GM12878 (cell line): ENCODE measurements around the gene REM2. TPM values are rescaled to one million over a fixed set of nuclear protein-coding genes. Genes with fewer than 3 reads are reported as not detected.

ENCODE experiments used
- ATAC-seq: fragments of 200-7000 bp; cut with Tn5 transposase; 3 replicates; pipeline ENCODE4 v1.9.1; 2020; ENCODE audit warnings: mild to moderate bottlenecking, moderate library complexity
- BruUV-seq: library from RNA; stranded (reverse); fragments of 400-500 nt; replicated peaks from 2 replicates; lab custom pipeline; 2021; lab: Mats Ljungman, UMichigan
- CTCF ChIA-PET: fragments of 300-600 bp; sonication (Branson Sonifier 250); formaldehyde crosslinking; extraction: SDS; loops from one replicate; lab custom pipeline; 2021; ENCODE audit warnings: inconsistent platforms; lab: Yijun Ruan, JAX
- POLR2A ChIA-PET: fragments of 350-600 bp; formaldehyde crosslinking; extraction: SDS; loops from one replicate; lab custom pipeline; 2021; ENCODE audit warnings: inconsistent platforms; lab: Charles Lee
- RAD21 ChIA-PET: fragments of 300-600 bp; sonication (Branson Sonifier 250); formaldehyde crosslinking; loops from one replicate; lab custom pipeline; 2023; ENCODE audit warnings: antibody characterized with exemption; ENCODE audit not compliant: unreplicated experiment; lab: Charles Lee
- SMC1A ChIA-PET: fragments of 300-600 bp; sonication (Branson Sonifier 250); formaldehyde crosslinking; loops from one replicate; lab custom pipeline; 2023; ENCODE audit not compliant: unreplicated experiment, uncharacterized antibody; lab: Charles Lee
- DNase-seq: peaks from one replicate; pipeline ENCODE4 v3.0.0-alpha.2; 2011; ENCODE audit warnings: low read depth, low spot score
- FAIRE-seq: peaks from 3 replicates; lab custom pipeline; 2011; peaks lifted over from hg19 to GRCh38; lab: Jason Lieb, UNC
- H2AFZ ChIP-seq: 2 replicates; pipeline ENCODE4 v1.6.0; 2011; ENCODE audit warnings: low read depth, low read length, control low read depth; ENCODE audit not compliant: control insufficient read depth
- H3K27ac ChIP-seq: 2 replicates; pipeline ENCODE4 v1.5.1; 2011; ENCODE audit warnings: control low read depth; ENCODE audit not compliant: control insufficient read depth, insufficient read depth
- H3K27me3 ChIP-seq, 2 experiments: replicated peaks in 1 of 2; 2 replicates each; pipeline versions ENCODE4 v1.6.0 to v1.6.1; 2011; ENCODE audit warnings: low read length in 1 of 2; ENCODE audit not compliant: control insufficient read depth in 2 of 2, insufficient read depth in 2 of 2
- H3K36me3 ChIP-seq, 2 experiments: 2 replicates each; pipeline ENCODE4 v1.5.1; 2011; ENCODE audit warnings: low read length in 1 of 2; ENCODE audit not compliant: control insufficient read depth in 2 of 2, insufficient read depth in 2 of 2
- H3K4me1 ChIP-seq: 2 replicates; pipeline ENCODE4 v1.6.1; 2011; ENCODE audit warnings: mild to moderate bottlenecking, low read length, moderate library complexity, mixed read lengths; ENCODE audit not compliant: control insufficient read depth, insufficient read depth
- H3K4me2 ChIP-seq: 2 replicates; pipeline ENCODE4 v1.6.0; 2011; ENCODE audit warnings: control low read depth; ENCODE audit not compliant: control insufficient read depth, insufficient read depth
- H3K4me3 ChIP-seq: fragments of 200-600 bp; sonication (generic); 2 replicates; pipeline ENCODE4 v1.5.1; 2016
- H3K79me2 ChIP-seq: 2 replicates; pipeline ENCODE4 v1.6.0; 2011; ENCODE audit warnings: low read length; ENCODE audit not compliant: control insufficient read depth, insufficient read depth
- H3K9ac ChIP-seq: 2 replicates; pipeline ENCODE4 v1.8.0; 2011; ENCODE audit warnings: low read length, control low read depth, mixed read lengths; ENCODE audit not compliant: control insufficient read depth, insufficient read depth
- H3K9me3 ChIP-seq: replicated peaks from 3 replicates; pipeline ENCODE4 v1.5.1; 2011; ENCODE audit warnings: mild to moderate bottlenecking, low read length; ENCODE audit not compliant: control insufficient read depth, insufficient read depth
- H4K20me1 ChIP-seq: 2 replicates; pipeline ENCODE4 v1.6.0; 2011; ENCODE audit not compliant: control insufficient read depth, insufficient read depth
- ASH2L ChIP-seq: fragments of 300-600, 200-600 bp; sonication (generic); IDR thresholded peaks from 2 replicates; pipeline ENCODE4 v1.6.1; 2017; ENCODE audit warnings: low read depth, mild to moderate bottlenecking, borderline replicate concordance
- KAT2A ChIP-seq: conservative IDR thresholded peaks from 2 replicates; pipeline ENCODE4 v1.6.1; 2011; ENCODE audit warnings: low read depth, low read length; ENCODE audit not compliant: control insufficient read depth
- MYC ChIP-seq: IDR thresholded peaks from 2 replicates; pipeline ENCODE4 v1.6.1; 2011; ENCODE audit warnings: mild to moderate bottlenecking, low read length, moderate library complexity, inconsistent platforms; ENCODE audit not compliant: insufficient read depth, insufficient replicate concordance, insufficient read length, severe bottlenecking
- POLR2A ChIP-seq: IDR thresholded peaks from 2 replicates; pipeline ENCODE4 v1.6.1; 2011; ENCODE audit warnings: low read depth, mild to moderate bottlenecking, low read length
- WGBS: methylation state at CpG from one replicate; pipeline ENCODE4 v1.1.6; 2016; ENCODE audit warnings: low lambda C conversion rate; ENCODE audit not compliant: insufficient replicate concordance, insufficient coverage; ENCODE audit errors: missing lambda C conversion rate; 5-methylcytosine and 5-hydroxymethylcytosine counted together
- in situ Hi-C: fragments of 300-500 bp; cut with MboI; formaldehyde crosslinking; loops from 9 replicates; pipeline ENCODE4 v1.14.3; 2018; ENCODE audit warnings: mixed read lengths
- intact Hi-C: fragments of 100-400 bp; cut with micrococcal nuclease; formaldehyde crosslinking; loops from one replicate; pipeline ENCODE4 v1.14.2; 2022; ENCODE audit not compliant: unreplicated experiment
- polyA plus RNA-seq, 11 experiments: library from polyadenylated mRNA; depleted of rRNA in 4 of 11; unstranded in 6 of 11; stranded (reverse) in 5 of 11; fragments of >200 nt; fragmentation: Nextera tagmentation in 4 of 11; fragmentation: Illumina TruSeq in 1 of 11; extraction: Ambion mirVana in 4 of 11; extraction: Trizol in 1 of 11; gene quantifications; 1 replicate in 1 of 11; 2 replicates in 10 of 11; pipeline versions ENCODE4 v1.2.1 to v1.2.3, GENCODE V29; 2011 to 2016; ENCODE audit warnings: inconsistent platforms in 2 of 11, missing spikeins in 2 of 11, low read depth in 1 of 11
- total RNA-seq, 4 experiments: library from RNA; depleted of rRNA in 3 of 4; stranded (reverse); fragments of >200 nt in 3 of 4; fragmentation: Illumina TruSeq in 1 of 4; extraction: Trizol in 1 of 4; gene quantifications; 2 replicates each; pipeline versions ENCODE4 v1.2.1 to v1.2.3, GENCODE V29; 2013 to 2021

REM2 gene
- total and polyA plus RNA-seq, 10 of the 15 experiments (the other 5 are each of a cell fraction or from before 2014, with no cell fraction given) = 0.27 to 1.5 (median 0.83) TPM

GRCh38 chr14:22905627-22906026 is 22.6 kb downstream of the REM2 start:
- FAIRE-seq = no peak

GRCh38 chr14:22906073-22906472 is 23.1 kb downstream of the REM2 start:
- SMC1A ChIA-PET = no interaction called here
- CTCF ChIA-PET = interaction anchor here (0.6 kb wide), 1 partner anchor 86 kb away, joined by 3 read pairs; no protein-coding TSS in a partner anchor
- TF ChIP-seq POLR2A = peak; percentile 39; the same call in 1 of the 2 replicates
- TF ChIP-seq KAT2A = no peak

More at GRCh38 chr14:22905627-22906026, 22.6 kb downstream of the REM2 start:
- no peak for ATAC-seq
- TF ChIP-seq MYC (no peak), ASH2L (no peak)
- TF ChIP-seq, all 136 proteins: peak for 0
- Histone ChIP-seq H3K27ac (no peak overlapping the region), H3K4me2 (no peak overlapping the region), H4K20me1 (no peaks in the 10 kb centered on the region), H3K79me2 (no peaks in the 10 kb centered on the region; the same call in 1 of the 2 replicates), H3K4me1 (no peaks in the 10 kb centered on the region), H2AFZ (no peak overlapping the region), H3K27me3 (no peaks in the 10 kb centered on the region), H3K36me3 (peaks cover 26 to 40% of the 10 kb centered on the region in 2 experiments), H3K9ac (no peak overlapping the region), H3K9me3 (no peaks in the 10 kb centered on the region), H3K4me3 (no peak overlapping the region)
- in situ Hi-C loops (no loop called here), intact Hi-C loops (no loop called here)
- POLR2A ChIA-PET = no interaction called here
- RAD21 ChIA-PET = no interaction called here
- BruUV-seq = no TSS peak
- SMC1A ChIA-PET = no interaction called here
- DNase-seq = no peak
- WGBS = 100% methylated on average over 4 of the region's 4 CpGs
- CTCF ChIA-PET = interaction anchor here (0.6 kb wide), 1 partner anchor 86 kb away, joined by 3 read pairs; no protein-coding TSS in a partner anchor

More at GRCh38 chr14:22906073-22906472, 23.1 kb downstream of the REM2 start:
- Histone ChIP-seq H3K9ac (no peak overlapping the region), H3K27me3 (no peaks in the 10 kb centered on the region), H2AFZ (no peak overlapping the region), H3K4me2 (no peak overlapping the region), H4K20me1 (no peaks in the 10 kb centered on the region), H3K9me3 (no peaks in the 10 kb centered on the region), H3K79me2 (no peaks in the 10 kb centered on the region; the same call in 1 of the 2 replicates), H3K4me3 (no peak overlapping the region), H3K27ac (no peak overlapping the region), H3K36me3 (peaks cover 22 to 36% of the 10 kb centered on the region in 2 experiments), H3K4me1 (no peaks in the 10 kb centered on the region)
- ATAC-seq (no peak), DNase-seq (no peak), FAIRE-seq (no peak)
- intact Hi-C loops = no loop called here
- BruUV-seq = no TSS peak
- ChIA-PET RAD21 (no interaction called here), POLR2A (no interaction called here)
- in situ Hi-C loops = no loop called here
- WGBS = 98% methylated on average over 20 of the region's 20 CpGs
